ENCODE data around the gene PRKCA.

The PRKCA gene

GRCh38 chr17:66826856-66827255, 524.4 kb downstream of the PRKCA start:
- DNase-seq, result no peak

- DNase-seq, result peak; percentile 88
Measured at GRCh38 chr17:66829386-66829864, 527.0 kb downstream of the PRKCA start.

- DNase-seq, result peak; percentile 87
Measured at GRCh38 chr17:66829883-66830282, 527.5 kb downstream of the PRKCA start.

- DNase-seq, result peak; percentile 78
Measured at GRCh38 chr17:66830451-66830850, 528.0 kb downstream of the PRKCA start.

- peak; percentile 78 for DNase-seq
Measured at GRCh38 chr17:66831383-66832210, 529.2 kb downstream of the PRKCA start.

- DNase-seq, result no peak
Measured at GRCh38 chr17:66833201-66833600, 530.8 kb downstream of the PRKCA start.

- no peak for DNase-seq
Measured at GRCh38 chr17:66834426-66834918, 532.1 kb downstream of the PRKCA start.

- peak; percentile 63 for DNase-seq
Measured at GRCh38 chr17:66834919-66835454, 532.6 kb downstream of the PRKCA start, which contains the start of gene CACNG5. Gene CACNG5, plus strand, starts transcription at chr17:66835117. Its CDS starts 42,216 bp downstream, at chr17:66877333.

GRCh38 chr17:66835476-66835875, 533.1 kb downstream of the PRKCA start:
- DNase-seq, result peak; percentile 63

- DNase-seq, result peak; percentile 48
Measured at GRCh38 chr17:66836063-66837005, 533.9 kb downstream of the PRKCA start.

GRCh38 chr17:66837226-66837625, 534.8 kb downstream of the PRKCA start:
- no peak for DNase-seq

GRCh38 chr17:66837885-66838665, 535.7 kb downstream of the PRKCA start:
- DNase-seq, result no peak

GRCh38 chr17:66839616-66840015, 537.2 kb downstream of the PRKCA start:
- no peak for DNase-seq

GRCh38 chr17:66840061-66840460, 537.6 kb downstream of the PRKCA start:
- DNase-seq, result no peak

GRCh38 chr17:66841328-66841727, 538.9 kb downstream of the PRKCA start:
- DNase-seq, result no peak

- no peak for DNase-seq
Measured at GRCh38 chr17:66841744-66842143, 539.3 kb downstream of the PRKCA start.

- DNase-seq, result no peak
Measured at GRCh38 chr17:66842505-66842904, 540.1 kb downstream of the PRKCA start.

- no peak for DNase-seq
Measured at GRCh38 chr17:66842959-66843358, 540.5 kb downstream of the PRKCA start.

GRCh38 chr17:66843627-66844026, 541.2 kb downstream of the PRKCA start:
- no peak for DNase-seq

- no peak for DNase-seq
Measured at GRCh38 chr17:66847704-66848103, 545.3 kb downstream of the PRKCA start.

GRCh38 chr17:66848496-66848895, 546.1 kb downstream of the PRKCA start:
- no peak for DNase-seq

GRCh38 chr17:66849032-66849655, 546.7 kb downstream of the PRKCA start:
- no peak for DNase-seq

All from retina (tissue), 1 donor.